ENCODE measurements around the gene SKI. TPM values are rescaled to one million over a fixed set of nuclear protein-coding genes. Genes with fewer than 3 reads are reported as not detected.
A peak's percentile ranks its signal among the peaks of the same experiment; 100 is the strongest.

SKI gene
- total RNA-seq, 6 donors from 2014 or later = 57.3 to 108 (median 96.9) TPM

- WGBS, 2 donors = 80 to 89% methylated on average over 23 to 28 of the region's 28 CpGs
- no peak overlapping the region for H3K27ac ChIP-seq
- ATAC-seq (ENCODE audit: low FRiP score in 2 of 2) (no peak), DNase-seq (peak in 1 of 2 donors; percentile 66)
- H3K4me3 ChIP-seq = no peak overlapping the region
- no peak for TF ChIP-seq EP300 (IDR thresholded peaks at IDR 0.05)
- TF ChIP-seq CTCF (IDR thresholded peaks at IDR 0.05) = no peak
- TF ChIP-seq POLR2A (IDR thresholded peaks at IDR 0.05) = no peak
- TF ChIP-seq POLR2AphosphoS5 (IDR thresholded peaks at IDR 0.05) = no peak
- no peaks in the 10 kb centered on the region for H3K4me1 ChIP-seq
- H3K9me3 ChIP-seq = no peaks in the 10 kb centered on the region
- H3K36me3 ChIP-seq = no peaks in the 10 kb centered on the region
- H3K27me3 ChIP-seq = no peaks in the 10 kb centered on the region
Measured at GRCh38 chr1:2355373-2356261, 127.5 kb downstream of the SKI start.

DNA sequence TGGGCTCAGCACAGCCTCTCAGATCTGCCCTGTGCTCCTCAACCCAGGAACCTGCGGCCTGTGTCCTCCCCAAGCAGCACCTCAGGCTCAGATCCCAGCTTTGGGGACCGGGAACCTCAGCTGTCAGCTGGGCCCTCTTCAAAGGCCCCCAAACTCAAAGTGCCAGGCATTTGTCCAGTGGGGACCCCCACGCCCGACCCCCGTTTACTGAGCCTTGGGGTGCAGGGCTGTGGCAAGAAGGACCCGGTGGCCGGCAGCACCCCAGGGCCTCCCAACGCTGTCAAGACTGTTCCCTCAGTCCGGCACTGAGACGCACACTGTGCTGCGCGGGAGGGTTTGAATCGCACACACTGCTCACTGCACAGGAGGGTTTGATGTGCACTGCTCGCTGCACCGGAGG lies 128.3 kb downstream of the SKI start:
- Histone ChIP-seq H3K36me3 (no peaks in the 10 kb centered on the region), H3K4me3 (no peak overlapping the region), H3K27ac (no peak overlapping the region), H3K9me3 (no peaks in the 10 kb centered on the region), H3K4me1 (no peaks in the 10 kb centered on the region), H3K27me3 (no peaks in the 10 kb centered on the region)
- TF ChIP-seq CTCF (IDR thresholded peaks at IDR 0.05) (no peak), POLR2AphosphoS5 (IDR thresholded peaks at IDR 0.05) (no peak), POLR2A (IDR thresholded peaks at IDR 0.05) (no peak), EP300 (IDR thresholded peaks at IDR 0.05) (no peak)
- DNase-seq (no peak), ATAC-seq (ENCODE audit: low FRiP score in 2 of 2) (no peak)
- 94 to 95% methylated on average over 14 to 15 of the region's 15 CpGs for WGBS, 2 donors

DNA sequence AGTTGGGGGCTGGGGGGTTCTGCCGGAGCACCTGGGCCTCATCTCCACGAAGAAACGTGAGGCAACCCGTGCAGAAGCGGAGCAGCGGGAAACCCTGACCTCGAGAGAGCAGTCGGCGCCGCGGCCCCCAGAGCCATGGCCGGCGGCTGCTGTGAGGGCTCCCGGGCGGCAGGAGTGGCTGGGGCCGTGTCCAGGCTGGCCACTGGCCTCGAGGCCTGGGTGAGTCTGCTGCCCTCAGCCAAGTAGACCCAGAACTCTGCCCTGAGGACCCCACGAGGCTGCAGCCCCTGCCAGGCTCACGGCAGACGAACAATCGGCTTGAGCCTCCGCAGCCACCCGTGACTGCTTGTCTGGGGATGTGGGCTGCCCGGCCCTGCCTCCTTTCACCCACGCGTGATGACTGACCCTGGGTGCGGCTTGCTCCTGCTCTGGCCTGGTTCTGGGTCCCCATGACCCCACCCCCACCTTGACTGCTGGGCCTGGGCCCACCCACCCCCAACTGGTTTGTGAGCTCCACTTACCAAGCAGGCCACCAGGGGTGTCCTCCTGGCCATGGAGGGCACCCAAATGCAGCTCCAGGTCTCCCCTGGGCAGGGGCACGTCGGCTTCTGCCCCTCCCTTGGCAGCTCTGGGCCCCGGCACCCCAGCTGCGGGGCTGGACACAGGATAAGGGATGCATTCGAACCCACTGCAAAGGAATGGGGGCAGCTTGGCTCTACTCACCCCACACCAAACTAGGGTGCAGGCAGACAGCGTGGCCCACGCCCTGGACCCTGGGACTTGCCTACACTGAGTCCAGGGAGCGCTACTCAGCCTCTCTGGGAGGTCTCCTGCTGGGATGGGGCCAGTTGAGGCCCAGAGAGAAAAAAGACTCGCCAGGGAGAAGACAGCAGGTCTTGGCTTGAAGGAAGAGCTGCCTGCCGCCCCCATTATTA lies 129.1 kb downstream of the SKI start:
- DNase-seq (peak in 1 of 2 donors; percentile 63), ATAC-seq (ENCODE audit: low FRiP score in 2 of 2) (no peak)
- Histone ChIP-seq H3K36me3 (peaks cover 0 to 2% (median 0%) of the 10 kb centered on the region in 4 donors), H3K4me3 (no peak overlapping the region), H3K27me3 (no peaks in the 10 kb centered on the region), H3K9me3 (no peaks in the 10 kb centered on the region), H3K27ac (no peak overlapping the region), H3K4me1 (no peaks in the 10 kb centered on the region)
- 95% methylated on average over 30 to 34 of the region's 37 CpGs for WGBS, 2 donors
- TF ChIP-seq EP300 (IDR thresholded peaks at IDR 0.05) (no peak), POLR2A (IDR thresholded peaks at IDR 0.05) (no peak), CTCF (IDR thresholded peaks at IDR 0.05) (no peak), POLR2AphosphoS5 (IDR thresholded peaks at IDR 0.05) (no peak)

GRCh38 chr1:2358072-2358471 lies 130.0 kb downstream of the SKI start:
- DNase-seq = no peak
- ATAC-seq (ENCODE audit: low FRiP score in 2 of 2) = no peak
- H3K27me3 ChIP-seq = no peaks in the 10 kb centered on the region
- WGBS, 2 donors = 92 to 95% methylated on average over 5 to 11 of the region's 13 CpGs
- H3K36me3 ChIP-seq = peaks cover 0 to 2% (median 0%) of the 10 kb centered on the region in 4 donors
- H3K4me1 ChIP-seq = no peaks in the 10 kb centered on the region
- TF ChIP-seq POLR2AphosphoS5 (IDR thresholded peaks at IDR 0.05) (no peak), CTCF (IDR thresholded peaks at IDR 0.05) (no peak), POLR2A (IDR thresholded peaks at IDR 0.05) (no peak), EP300 (IDR thresholded peaks at IDR 0.05) (no peak)
- no peak overlapping the region for H3K4me3 ChIP-seq
- no peak overlapping the region for H3K27ac ChIP-seq
- no peaks in the 10 kb centered on the region for H3K9me3 ChIP-seq

All from upper lobe of left lung (tissue), 6 donors.